OCI-LY1 (cell line): ENCODE data around the gene ILRUN.

Experiments
- CTCF ChIP-seq: fragments of 200-600 bp; sonication (generic), shearing (Covaris generic); IDR thresholded peaks from 2 replicates; pipeline ENCODE4 v1.5.1; 2017; ENCODE audit warnings: mild to moderate bottlenecking, antibody characterized with exemption, low read length, moderate library complexity, mixed read lengths
- EZH2 ChIP-seq: fragments of 200-600 bp; sonication (generic), shearing (Covaris generic); IDR thresholded peaks from 2 replicates; pipeline ENCODE4 v1.8.0; 2017; ENCODE audit warnings: borderline replicate concordance, mixed run types, mild to moderate bottlenecking, antibody characterized with exemption, low read length, moderate library complexity, mixed read lengths

GRCh38 chr6:34684364-34684763, 12.2 kb downstream of the ILRUN start:
- TF ChIP-seq CTCF (no peak; the same call in 1 of the 2 replicates), EZH2 (no peak)
